Measurements from ENCODE around the gene REPS1. TPM values are rescaled to one million over a fixed set of nuclear protein-coding genes. Genes with fewer than 3 reads are reported as not detected.
"Not testable (repeated sequence)": the region's sequence is repeated elsewhere in the genome, so short reads cannot be mapped to it uniquely, and the experiment has no call there.

The REPS1 gene, protein sequence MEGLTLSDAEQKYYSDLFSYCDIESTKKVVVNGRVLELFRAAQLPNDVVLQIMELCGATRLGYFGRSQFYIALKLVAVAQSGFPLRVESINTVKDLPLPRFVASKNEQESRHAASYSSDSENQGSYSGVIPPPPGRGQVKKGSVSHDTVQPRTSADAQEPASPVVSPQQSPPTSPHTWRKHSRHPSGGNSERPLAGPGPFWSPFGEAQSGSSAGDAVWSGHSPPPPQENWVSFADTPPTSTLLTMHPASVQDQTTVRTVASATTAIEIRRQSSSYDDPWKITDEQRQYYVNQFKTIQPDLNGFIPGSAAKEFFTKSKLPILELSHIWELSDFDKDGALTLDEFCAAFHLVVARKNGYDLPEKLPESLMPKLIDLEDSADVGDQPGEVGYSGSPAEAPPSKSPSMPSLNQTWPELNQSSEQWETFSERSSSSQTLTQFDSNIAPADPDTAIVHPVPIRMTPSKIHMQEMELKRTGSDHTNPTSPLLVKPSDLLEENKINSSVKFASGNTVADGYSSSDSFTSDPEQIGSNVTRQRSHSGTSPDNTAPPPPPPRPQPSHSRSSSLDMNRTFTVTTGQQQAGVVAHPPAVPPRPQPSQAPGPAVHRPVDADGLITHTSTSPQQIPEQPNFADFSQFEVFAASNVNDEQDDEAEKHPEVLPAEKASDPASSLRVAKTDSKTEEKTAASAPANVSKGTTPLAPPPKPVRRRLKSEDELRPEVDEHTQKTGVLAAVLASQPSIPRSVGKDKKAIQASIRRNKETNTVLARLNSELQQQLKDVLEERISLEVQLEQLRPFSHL
- polyA plus RNA-seq (2013, experiment 1 of 2; ENCODE audit: insufficient read length), result 40.2 TPM
- polyA plus RNA-seq (2013, experiment 2 of 2; ENCODE audit: insufficient read length), result 42.9 TPM

- peak; percentile 91 for DNase-seq
Observed at GRCh38 chr6:138987643-138988468, at the start of gene REPS1. TSS of gene REPS1 (minus strand) at chr6:138988253. CDS start at chr6:138987682, 571 bp downstream.

- DNase-seq, result peak; percentile 33
Observed at GRCh38 chr6:139037490-139037889, 49.4 kb upstream of the REPS1 start.

DNA sequence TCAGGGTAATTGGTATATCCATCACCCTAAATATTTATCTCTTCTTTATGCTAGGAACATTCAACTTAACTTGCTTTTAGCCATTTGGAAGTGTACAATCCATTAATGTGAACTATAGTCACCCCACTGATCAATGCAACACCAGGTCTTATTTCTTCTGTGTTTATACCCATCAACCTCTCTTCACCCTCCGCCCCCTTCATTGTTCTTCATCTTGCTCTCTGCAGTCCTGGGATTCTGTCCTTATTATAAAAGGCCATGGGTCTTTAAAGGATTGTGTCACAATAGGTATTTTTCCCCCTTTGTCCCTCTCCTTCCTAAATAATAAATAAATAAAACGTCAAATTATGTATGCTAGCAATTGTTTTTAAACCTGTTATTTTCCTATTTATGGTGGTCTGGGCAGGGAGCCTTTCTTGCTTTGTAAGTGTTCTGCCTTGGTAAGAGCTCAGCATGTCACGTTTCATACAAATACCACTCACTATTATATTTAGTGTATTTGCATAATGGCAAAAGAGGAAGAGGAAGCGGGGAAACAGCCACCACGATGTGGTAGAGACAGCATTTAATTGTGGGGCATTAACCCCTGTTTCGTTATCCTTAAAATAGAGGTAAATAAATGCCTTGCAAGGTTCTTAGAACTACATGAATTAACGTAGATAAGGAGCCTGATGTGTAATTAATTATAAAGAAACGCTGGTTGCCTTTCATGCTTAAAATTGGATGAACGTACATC is 42.3 kb upstream of the REPS1 start:
- DNase-seq, result no peak

DNA sequence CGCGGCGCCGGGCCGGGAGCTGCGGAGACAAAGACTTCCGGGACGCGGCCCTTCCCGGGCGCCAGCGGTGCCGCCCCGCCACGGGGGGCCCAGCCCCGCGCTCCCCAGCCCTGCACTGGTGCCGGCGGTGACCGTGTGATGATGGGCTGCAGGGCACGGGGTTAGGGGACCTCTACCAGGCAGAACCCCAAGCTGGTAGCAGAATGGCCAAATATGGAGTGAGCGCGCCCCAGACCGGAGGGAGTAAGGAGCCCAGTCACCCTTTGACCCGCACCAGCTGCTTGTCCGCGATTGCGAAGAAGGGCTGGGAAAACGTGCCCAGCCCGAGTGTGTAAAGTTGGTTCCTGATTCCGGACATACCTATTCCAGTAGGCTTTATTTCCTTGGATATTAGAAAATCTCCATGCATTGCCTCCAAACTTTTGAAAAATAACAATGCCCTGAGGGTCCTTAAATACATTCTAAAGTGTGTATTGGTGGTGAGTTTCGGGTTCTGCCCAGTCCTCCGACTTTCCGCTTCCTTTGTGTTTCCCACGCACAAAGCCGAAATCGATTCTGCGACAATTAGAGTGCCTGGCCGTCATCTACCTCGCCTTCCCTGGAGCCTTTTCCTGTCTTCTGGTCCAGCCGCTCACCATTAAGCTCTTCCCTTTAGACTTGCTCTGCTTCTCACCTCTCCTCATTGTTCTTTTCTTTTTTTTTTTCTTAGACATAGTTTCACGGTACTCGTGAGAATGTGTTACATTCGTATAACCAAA is 41.6 kb upstream of the REPS1 start:
- peak; percentile 36 for DNase-seq

GRCh38 chr6:139028658-139029469 is 40.8 kb upstream of the REPS1 start, which contains the start of gene ABRACL:
TSS of gene ABRACL (plus strand) at chr6:139028745. CDS start at chr6:139034161, 5,416 bp downstream.
- peak; percentile 65 for DNase-seq

GRCh38 chr6:139028215-139028657 is 40.2 kb upstream of the REPS1 start:
- DNase-seq, result no peak

- DNase-seq, result peak; percentile 31
Observed at GRCh38 chr6:139027620-139028182, 39.6 kb upstream of the REPS1 start.

- not testable (repeated sequence) for DNase-seq
Observed at GRCh38 chr6:139025416-139025815, 37.4 kb upstream of the REPS1 start.

DNA sequence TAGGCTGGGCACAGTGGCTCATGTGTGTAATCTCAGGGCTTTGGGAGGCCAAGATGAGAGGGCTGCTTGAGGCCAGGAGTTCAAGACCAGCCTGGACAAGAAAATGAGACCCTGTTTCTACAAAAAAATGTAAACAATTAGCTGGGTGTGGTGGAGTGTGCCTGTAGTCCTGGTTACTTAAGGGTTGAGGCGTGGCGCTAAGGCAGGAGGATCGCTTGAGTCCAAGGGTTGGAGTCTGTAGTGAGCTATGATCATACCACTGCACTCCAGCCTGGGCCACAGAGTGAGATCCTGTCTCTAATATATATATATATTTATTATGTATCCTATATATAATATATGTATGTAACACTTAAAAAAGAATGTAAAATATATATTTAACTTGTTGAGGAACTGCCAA is 32.6 kb upstream of the REPS1 start:
- DNase-seq, result no peak

DNA sequence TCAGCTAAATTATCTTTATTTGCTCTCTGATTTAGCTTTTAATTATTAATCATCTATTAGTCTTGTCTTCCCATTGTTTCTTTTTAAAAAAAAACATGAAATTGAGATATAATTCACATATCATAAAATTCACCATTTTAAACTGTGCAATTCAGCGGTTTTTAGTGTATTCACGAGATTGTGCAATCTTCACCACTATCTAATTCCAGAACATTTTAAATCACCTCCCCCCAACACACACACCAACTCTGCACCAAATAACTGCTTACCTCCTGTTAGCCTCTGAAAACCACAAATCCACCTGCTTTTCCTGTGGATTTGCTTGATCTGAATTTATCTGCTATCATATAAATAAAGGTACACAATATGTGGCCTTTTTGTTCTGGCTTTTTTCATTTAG is 31.7 kb upstream of the REPS1 start:
- DNase-seq, result no peak

DNA sequence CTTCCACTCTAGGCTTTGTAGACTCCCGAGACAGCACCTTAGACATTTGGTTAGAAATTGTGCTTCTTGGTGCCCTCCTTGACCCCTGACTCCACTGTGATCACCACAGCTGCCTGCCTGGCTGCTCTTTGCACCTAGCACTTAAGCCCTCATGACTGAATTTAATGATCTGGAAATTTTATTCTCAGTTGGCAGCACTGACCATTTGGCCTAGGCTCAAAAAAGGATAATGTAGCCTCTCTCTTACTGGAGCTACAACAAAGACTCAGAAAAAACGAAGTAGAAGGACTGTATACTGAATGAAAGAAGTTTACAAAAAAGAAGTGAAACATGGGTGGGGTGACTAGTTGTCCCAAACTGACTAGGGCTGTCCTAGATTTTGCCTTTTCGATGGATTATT is 29.2 kb upstream of the REPS1 start:
- no peak for DNase-seq

DNA sequence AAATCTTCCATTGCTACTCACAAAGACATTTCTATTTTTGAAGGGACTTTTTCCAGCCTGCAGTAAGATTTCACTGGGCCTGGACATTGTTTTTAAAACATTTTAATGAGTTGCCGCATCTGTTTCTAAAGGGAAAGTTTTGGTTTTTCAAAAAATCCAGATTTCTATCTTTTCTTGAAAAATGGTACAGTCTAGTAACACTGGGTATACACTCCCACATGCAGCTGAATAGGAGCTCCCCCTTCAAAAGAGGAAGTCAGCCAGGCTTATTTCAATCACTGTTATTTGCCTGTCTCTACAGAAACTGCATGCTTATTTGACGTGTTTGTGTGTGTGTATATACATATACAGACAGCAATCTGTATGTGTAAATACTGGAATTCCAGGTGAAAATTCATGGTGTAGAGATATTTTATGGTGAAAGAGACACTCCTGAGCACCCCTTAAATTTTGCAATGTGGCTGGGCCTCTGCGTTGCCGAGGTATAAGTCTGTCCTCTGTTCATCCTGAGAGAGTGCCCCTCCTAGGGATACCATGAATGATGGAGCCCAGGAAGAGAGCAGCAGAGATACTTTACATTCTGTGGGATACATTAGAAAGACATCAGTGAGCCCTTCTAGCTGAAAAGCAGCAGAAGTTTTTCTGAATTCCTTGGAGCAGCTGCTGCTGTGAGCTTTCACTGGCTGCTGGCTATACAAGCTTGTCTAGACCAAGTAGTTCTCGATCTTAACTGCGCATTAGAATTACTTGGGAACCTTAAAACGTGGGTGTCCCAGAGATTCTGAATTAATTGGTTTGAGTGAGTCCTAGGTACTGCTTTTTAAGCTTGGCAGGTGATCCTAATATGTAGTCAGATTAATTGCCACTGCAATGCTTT is 28.5 kb upstream of the REPS1 start:
- no peak for DNase-seq

GRCh38 chr6:139014945-139015344 is 26.9 kb upstream of the REPS1 start:
- DNase-seq, result no peak

DNA sequence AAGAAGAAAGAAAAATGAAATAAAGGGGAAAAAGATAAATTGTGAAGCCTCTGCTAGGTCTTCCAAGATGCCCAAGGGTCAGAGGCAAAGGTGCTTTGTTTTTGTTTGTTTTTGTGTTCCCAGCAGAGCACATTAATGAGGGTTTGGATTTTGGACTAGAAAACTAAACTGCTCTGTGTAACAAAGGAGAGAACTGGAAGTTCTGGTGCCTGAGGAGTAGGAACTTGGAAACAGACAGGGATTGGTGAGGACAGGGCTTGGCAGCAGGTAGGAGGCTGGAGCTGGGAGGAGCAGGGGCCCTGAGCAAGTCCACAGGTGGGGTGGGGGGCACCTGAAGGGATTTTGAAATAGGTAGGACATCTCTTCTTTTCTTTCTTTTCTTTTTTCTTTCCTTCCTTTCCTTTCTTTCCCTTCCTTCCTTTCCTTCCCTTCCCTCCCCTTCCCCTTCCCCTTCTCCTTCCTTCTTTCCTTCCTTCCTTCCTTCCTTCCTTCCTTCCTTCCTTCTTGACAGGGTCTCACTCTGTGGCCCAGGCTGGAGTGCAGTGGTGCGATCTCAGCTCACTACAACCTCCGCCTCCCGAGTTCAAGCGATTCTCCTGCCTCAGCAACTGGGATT is 25.2 kb upstream of the REPS1 start:
- DNase-seq, result no peak

DNA sequence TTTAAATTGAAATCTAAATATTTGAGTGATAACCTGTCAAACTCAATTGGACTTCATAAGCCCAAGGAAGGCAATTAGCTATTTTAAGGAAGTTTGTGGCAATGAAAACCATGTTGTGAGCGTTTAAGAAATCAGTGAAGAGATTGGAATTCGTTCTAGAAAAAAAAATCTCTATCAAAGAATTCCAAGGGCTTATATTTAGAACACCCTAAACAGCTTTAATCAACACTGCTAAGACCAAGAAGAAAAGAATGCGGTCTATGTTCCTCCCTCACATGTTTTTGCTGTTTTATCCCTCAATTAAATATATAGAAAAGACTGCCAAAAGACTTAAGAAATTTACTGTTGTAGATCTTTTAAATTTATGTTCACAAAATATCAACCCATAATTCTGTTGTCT is 23.9 kb upstream of the REPS1 start:
- no peak for DNase-seq

DNA sequence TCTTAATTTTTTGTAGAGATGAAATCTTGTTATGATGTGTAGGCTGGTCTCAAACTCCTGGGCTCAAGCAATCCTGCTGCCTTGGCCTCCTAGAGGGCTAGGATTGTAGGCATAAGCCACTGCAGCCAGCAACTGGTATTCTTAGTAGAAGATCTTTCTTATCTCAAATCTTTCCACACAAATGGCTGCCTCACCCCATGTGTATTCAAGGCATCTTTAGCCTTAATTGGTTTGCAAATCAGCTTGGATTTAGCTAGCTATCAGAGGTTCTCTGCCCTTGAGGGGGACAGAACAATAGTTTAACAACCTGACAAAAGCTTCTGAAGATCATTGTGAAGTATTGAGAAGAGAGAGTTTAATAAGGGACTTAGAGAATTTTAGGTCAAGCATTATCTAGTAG is 22.6 kb upstream of the REPS1 start:
- DNase-seq, result no peak

DNA sequence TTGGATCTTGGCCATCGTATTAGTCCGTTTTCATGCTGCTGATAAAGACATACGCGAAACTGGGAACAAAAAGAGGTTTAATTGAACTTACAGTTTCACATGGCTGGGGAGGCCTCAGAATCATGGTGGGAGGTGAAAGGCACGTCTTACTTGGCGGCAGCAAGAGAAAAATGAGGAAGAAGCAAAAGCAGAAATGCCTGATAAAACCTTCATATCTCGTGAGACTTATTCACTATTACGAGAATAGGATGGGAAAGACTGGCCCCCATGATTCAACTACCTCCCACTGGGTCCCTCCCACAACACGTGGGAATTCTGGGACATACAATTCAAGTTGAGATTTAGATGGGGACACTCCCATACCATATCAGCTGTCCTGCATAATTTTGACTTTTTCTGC is 20.1 kb upstream of the REPS1 start:
- DNase-seq, result no peak

DNA sequence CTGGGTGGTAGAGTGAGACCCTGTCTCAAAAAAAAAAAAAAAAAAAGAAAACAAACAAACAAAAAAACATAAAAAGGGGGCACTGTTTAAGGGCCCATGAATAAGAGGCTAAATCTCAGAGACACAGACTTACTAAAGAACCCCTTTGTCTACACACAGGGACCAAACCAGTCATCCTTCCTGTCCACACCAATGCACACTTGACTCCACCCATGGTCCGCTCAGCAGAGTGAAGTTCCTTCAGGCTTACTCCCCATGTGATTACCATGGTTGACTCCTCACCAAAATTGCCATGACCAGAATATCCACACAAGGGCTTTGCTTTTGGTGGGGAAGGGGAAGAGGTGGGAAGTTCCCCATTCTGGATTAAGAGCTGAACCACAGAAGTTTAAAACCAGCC is 19.4 kb upstream of the REPS1 start:
- no peak for DNase-seq

Measured in fibroblast of skin of abdomen (primary cell).